Fibroblast of skin of scalp (primary cell): ENCODE results near the gene SSRP1.
"Not testable (repeated sequence)": the region's sequence is repeated elsewhere in the genome, so short reads cannot be mapped to it uniquely, and the experiment has no call there.

ENCODE experiments used
- DNase-seq: peaks from one replicate; pipeline ENCODE4 v3.0.0-alpha.2; 2013

Gene SSRP1

DNA sequence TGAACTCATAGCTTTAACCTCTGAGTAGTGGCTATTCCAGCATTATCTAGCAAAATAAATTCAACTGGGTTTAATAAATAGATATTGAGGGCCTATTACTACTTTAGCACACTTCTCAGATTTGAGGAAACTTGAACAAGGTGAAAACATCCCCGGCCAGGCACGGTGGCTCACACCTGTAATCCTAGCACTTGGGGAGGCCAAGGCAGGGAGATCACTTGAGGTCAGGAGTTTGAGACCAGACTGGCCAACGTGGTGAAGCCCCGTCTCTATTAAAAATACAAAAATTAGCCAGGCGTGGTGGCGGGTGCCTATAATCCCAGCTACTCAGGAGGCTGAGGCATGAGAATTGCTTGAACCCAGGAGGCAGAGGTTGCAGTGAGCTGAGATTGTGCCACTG, 1.2 kb upstream of the SSRP1 start:
- DNase-seq: not testable (repeated sequence)

DNA sequence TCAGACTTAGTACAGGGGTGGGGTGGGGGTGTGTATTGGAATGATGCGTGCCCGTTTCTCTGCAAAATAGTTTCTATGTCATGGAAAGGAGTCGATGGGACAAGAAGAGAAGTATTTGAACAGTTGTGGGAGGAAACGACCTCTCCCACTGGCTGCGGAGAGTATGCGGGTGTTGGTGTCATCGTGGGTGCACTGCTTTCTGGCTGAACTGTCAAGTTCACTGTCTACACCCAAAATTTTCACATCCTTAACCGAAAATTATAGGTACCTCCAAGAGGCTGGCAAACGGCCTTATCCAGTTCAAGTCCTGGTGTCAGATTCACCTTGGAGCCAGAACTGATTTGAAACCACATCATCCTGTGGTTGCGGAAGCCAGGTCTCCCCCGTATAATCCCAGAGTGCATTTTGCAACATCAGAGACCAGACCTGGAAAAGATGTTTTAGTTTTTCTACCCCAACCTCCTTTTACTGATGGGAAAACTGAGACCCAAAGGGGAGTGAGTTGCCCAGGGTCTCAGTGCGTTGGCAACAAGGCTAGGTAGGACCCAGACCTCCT, 497 bp upstream of the SSRP1 start:
- DNase-seq: no peak

DNA sequence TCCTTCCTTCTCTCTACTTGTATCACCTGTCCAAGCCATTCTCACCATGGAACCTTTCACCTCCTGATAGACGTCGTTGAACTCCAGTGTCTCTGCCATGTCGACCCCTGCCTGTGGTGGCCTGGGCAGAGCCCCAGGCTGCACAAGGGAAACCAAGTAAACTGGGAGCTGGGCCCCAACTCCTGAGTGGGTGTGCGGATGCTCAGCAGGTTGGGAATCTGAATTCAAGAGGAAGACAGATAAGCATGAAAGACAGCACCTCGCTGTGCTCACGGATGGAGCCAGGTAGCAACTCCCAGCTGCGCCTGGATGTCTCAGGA, 709 bp downstream of the SSRP1 start:
- DNase-seq: no peak

DNA sequence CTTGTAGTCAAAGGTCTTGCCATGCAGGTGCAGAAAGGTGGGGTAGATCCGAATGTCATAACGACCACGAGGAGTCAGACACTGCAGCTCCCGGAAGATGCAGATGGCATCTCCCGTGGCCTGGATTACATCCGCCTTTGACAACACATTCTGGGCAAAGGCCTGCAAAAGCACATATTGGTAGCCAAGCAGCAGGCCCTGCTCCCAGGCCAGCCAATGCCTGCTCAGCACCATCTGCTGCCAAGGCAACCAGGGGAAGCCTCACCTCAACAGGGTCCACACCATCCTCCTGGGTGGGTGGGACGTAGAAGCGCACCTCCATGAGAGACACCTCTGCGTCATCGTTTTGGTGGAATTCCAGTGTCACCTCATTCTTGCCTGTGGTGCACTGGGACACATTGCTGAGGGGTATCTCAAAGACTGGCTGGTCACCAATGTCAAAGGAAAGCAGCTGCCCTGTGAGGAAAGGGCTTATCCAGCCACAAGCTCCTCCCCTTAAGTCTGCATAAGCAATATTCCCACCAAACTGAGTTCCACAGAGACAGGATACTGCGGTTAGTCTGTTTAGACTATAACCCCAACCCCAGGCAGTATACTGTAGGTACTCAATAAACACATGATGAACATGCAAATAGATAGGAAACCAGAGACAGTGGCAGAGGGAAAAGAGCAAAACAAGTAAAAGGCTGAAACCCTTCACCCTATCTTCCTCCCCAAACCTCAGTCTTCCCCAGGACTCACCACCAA, 2.8 kb downstream of the SSRP1 start:
- DNase-seq: no peak

DNA sequence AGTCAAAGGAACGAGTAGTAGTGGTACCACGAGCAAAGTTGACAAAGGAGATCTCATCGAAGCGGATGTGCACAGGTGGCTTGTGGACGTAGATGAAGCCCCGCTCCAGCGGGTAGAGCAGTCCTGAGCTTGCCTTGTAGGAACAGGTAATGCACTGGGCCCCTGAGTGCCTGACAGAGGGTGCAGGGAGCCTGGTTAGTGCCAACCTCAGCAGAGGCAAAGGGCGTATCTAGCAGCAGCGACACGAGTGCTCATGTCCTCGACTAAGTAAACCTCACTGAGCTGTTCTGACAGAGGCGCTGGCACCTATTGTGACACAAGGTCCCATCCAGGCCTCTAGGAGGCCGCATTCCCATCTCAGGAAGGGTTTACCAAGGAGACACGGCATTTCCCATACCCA, 4.0 kb downstream of the SSRP1 start:
- DNase-seq: no peak

DNA sequence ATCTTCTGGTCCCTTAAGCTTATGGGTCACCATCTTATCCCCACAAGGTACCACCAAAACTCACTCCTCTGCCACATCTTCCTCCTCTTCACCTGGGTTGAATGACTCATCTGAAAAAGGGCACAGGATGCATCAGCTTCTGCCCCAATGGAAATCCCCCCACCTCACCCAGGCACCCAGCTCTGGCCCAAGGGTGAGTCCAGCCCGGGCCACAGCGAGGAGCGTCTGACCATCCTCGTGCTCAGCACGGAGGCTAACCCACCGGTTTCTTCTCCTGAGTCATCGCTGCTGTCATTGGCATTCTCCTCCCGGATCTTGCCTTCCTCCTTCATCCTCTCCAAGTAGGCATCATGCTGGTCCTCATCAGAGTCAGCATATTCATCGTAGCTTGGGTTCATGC, 5.7 kb downstream of the SSRP1 start:
- DNase-seq: no peak

DNA sequence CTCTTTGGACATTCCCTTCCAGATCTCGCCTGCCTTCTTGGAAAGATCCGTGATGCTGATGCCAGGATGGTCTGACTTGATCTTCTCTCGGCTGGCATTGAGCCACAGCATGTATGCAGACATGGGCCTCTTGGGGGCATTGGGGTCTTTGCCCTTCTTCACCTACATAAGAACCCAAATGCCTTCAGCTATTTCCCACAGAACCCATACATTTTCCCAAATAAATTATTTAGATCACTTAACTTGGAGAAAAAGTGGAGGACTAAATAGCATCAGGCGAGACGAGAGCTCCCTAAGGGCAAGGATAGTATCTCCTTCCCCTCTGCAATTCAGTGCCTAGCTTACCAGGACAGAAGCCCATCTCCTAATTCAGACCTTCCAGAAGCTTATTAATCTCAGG, 8.0 kb downstream of the SSRP1 start:
- DNase-seq: no peak

DNA sequence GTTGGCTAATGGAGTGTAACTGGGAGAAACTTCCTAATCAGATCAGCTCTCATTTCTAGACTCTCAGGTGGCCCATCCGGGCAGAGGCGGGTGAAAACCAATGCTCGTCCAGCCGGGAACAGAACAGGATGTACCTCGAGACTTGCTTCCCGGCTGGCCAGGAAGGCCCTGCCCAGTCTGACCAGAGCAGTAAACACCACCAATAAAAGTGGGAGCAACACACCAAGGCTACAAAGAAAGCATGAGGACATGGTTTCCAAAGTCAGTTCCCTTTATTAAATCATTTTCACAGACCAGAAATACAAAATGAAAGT, 10.0 kb downstream of the SSRP1 start:
- no peak for DNase-seq

DNA sequence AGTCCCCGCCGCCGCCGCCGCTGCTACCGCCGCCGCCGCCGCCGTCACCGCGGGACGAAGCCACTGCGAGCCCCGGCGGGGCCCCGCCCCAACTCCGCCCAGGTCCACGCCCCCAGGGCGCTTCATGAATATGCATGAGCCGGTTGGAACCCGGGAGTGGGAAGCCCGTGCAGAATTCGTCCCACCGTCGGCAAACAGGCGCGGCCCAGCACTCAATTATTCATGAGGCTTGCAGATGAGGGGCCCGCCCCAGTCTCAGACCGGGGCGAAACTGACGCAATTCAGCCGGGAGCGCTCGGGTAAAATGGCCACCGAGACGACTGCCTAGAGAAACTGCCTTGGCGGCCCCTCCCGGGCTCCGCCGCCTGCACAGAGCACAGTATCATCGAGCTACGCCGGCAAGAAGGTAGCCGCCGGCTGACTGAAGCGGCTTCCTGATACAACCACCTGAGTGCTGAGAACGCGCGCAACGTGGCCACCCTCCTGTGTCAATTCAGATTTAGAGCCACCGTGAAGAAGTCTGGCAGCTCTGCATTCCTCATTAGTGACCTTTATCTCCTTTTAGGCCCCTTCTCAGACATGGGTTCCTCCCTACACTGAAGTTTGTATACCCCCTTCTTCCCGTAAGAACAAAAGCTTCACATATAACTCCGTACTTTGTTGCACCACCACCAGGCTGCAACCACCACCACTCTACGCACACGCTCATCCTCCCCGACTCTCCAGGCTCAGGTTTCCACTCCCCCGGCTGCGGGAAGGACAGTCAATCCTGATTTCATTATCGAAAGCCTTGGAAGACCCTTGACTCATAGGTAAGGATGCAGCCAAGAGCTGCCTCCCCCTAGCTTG, 10.6 kb downstream of the SSRP1 start, which contains the start of gene TNKS1BP1:
Gene TNKS1BP1 (minus strand): TSS at position 67 of the 849 bp plus-strand sequence. CDS start 3,067 bp downstream, outside the sequence.
- peak; percentile 99 for DNase-seq

DNA sequence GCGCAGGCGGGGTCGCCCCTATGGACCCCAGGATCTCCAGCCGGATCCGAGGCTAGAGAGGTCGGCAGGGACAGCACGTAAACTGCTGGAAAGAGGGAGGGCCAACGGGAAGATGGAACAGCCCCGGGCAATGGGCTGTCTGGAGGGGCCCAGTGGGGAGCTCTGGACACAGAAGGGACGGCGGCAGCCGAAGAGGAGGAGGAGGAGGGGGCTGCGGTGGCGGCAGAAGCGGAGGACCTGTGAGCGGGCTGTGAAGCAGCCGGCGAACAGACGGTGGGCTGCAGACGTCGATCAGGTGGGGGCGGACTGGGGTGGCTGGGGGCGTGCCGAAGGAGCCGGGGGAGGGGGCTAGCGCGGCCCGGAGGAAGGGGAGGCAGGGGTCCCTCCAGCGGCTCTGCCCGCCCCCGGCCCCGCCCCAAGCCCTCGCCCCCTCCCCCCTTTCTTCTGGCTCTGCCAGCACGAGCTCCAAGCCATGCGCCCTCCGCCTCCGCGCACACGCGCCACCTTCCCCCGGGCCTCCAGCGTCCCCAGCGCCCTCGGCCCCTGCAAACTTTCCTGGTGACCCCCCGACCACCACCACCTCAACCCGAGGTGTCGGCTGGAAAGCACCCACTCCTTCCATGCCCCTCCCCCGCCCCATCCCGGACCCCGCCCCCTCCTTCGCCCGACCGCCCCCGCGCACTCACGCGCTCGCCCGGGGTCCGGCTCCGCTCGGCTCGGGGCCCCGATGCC, 11.4 kb downstream of the SSRP1 start:
- DNase-seq: peak; percentile 70

DNA sequence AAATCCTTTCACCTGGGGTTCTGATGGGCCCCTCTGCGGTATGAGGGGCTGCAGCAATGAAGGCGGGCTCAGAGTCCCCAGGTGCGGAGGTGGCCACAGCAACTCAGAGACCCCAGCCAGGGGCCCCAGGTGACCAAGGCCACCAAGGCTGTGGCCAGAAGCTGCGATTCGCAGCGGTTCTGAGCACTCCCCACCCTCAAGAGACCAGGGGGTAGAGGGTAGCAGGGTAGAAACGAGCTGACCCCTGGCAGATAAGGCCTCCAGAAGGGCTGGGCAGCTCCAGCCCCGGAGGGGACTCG, 11.9 kb downstream of the SSRP1 start:
- DNase-seq: no peak

DNA sequence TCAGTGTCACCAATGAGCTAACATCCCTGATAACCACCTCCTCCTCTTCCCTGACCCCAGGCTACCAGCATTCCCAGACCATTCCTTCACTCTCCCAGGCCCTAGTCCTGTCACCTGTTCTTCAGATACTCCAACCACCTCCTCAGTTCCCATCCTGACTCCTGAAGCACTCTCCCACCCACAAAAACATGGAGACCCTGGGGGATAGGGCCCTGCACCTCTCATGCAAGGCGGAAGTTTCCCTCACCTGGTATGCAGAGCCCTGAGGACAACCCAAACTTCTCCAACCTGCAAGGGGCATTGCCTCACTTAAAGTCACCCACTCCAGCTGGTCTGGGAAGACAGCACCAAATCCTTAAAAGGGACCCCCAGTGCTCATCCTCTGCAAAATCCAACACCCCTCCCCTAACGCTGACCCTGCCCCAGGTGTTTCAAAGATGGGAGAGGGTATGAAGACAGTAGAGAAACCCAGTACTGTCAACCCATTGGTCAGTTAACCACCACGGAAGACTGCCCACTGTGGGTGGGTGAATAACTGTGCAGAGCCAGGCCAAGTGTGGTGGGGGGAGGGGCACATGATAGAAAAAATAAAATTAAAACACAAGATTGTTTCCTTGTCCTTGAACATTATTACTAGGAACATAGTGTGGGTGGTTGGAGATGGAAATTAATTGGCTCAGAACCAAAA, 12.4 kb downstream of the SSRP1 start:
- DNase-seq: peak; percentile 38

DNA sequence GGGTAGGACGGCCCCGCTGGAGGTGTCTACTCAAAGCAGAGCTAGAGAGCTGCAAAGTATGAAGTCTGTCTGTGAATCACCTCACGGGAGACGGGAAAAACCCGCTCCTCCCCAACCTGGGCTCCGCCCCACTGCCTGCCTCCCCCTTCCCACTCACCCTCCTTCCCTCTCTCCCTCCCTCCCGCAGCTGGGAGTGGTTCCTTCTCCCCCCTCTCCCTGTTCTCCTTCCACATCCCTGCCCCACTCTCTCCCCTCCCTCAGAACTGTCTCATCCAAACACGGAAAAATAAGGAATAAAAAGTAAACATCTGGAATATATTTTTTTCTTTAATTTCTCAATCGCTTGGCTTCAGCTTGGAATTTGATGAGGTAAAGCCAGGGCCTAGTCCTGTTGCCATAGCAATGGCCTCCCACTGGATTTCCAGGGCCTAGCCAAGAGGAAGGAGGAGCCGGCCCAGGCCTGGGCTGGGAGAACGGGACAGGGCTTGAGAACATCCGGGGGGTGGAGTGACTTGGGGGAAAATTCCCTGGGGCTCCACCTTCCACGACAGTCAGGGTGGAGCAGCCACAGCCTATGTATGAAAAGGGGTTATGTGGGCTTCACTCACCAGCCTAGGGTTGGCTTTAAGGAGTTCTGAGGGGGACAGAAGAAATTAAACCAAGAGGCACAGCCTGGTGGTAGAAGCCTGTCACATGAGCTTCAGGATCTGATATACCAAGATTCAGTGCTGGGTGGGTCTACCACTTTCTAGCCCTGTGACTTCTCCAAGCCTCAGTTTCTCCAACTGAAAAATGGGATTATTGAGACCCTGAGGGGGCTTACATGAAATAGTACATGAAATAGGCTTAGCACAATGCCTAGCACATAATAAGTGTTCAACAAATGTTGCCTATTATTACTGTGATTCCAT, 13.2 kb downstream of the SSRP1 start:
- peak; percentile 99 for DNase-seq

DNA sequence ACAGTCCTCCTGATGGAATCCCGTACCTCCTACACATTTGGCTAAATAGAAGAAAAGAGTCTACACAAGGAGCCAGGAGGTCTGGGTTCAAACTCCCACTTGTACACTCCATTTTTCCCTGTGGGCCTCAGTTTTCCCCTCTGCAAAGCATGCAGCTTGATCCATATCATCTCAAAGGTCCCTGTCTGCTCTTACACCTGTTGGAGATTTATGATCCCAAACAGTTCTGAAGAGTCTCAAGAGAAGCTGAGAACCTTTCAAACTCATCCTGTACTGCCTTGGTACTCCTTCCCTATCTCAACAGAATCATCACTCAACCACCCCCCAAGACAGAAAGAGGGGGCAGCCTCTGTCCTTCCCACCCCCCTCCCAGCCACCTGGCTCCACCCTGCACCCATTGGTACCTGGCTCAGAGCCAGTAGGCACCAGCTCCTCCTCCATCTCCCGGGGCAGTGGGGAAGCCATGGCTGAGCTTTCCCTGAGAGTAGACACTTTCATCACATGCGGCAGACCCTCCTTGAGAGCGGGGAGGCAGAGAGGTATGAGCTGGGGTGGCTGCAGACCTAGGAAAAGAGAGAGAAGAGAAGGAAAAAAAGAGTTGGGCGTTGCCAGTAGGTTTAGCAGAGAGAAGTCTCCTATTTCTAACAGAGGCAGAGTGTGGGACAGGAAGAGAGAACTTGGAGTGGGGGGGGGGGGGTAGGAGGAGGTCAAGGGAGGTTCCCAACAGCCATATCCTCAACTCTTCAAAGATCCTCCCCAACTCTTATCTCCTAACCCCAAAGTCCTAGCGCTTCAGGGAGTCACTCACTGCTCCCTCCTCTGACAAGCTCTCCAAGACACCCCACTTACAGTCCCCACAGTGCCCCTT, 14.1 kb downstream of the SSRP1 start:
- no peak for DNase-seq

DNA sequence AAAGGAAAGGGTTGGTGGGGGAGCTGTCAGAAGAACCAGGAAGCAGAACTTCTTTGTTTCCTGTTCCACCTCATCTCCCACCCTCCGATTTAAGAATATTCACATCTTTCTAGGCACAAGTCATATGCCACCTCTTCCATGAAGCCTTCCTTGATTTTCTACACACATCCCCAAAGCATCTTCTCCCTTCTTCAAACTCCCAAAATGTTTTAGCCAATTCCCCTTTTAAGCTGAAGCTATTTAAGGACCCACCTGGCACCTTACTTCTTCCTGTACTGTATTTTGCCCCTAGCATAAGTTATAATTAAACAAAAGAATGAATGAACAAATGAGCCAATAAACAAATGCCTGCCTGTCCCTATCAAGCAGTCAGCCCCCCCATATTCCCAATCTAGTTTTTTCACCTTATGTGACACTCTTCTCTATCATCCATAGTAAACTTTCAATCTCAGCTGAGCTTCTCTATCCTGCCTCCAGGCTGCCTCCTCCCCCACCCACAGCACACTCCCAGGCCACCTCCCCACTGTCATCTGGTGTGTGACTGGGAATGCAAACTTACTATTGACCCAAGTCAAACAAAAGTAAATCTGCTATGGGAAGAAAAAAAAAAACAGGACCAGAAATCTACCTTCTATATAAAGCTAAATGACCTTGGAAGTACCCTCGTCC, 14.8 kb downstream of the SSRP1 start:
- DNase-seq: no peak

DNA sequence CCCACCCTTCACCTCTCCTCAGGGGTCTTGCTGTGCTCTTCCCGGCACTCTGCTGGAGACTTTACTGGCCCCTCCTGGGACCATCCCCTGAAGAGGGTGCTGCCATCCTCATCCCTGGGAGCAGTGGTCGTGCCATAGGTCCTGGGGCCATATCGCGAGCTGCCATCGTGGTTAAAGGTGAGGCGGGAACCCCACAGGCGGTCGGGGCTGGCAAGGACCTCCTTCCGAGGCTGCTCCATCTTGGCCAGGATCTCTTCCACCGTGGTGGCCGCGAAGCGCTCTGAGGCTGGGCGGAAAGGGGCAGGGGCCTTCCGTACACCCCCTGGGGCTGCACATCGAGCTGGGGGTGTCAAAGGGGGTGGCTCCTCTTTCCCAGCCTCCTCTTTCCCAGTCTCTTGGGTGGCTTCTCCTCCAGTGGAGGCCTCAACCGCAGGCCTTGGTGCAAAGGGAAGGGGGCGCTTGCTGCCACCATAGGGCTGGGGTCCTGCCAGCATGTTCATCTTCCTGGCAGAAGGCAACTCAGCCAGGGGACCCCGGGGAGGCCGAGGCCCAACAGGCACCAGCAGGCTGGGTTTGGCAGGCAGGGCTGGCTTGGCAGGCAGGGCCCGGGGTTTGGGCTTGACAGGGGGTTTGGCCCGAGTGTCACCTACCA, 15.5 kb downstream of the SSRP1 start:
- DNase-seq: no peak

DNA sequence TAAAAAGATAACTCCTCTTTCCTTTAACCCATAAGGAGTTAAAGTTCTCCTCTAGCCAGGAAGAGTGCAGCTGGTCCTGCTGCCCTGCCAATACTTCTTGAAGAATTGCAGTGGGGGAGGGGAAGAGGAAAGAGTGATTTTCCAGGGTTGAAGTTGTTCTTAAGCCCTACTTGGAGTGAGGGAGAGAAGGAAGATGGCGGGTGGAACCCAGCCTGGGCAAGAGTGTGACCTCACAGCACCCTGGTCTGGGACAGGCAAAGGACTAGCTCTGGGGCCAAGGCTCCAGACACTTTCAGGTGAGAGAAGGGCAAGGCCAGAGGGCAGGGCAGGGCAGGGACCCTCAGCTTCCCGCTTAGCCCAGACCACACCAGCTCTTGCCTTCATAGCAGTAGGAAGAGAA, 17.5 kb downstream of the SSRP1 start:
- DNase-seq: no peak

DNA sequence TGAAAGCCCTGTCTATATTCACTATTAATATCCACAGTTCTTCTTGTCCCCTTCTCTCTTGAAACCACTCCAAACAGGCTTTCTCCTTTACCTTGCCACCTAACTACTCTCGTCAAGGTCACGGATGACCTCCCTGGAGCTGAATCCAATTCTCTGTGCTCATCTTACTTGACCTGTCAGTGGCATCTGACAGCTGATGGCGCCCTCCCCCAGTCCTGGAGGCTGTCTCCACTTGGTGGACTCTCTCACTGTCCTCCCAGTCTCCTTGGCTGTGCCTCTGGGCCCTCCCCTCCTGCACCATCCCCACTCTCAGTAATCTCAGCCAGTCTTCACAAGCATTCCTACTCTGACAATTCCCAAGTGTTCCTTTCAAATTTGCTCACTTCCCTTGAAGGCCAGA, 19.7 kb downstream of the SSRP1 start:
- no peak for DNase-seq

DNA sequence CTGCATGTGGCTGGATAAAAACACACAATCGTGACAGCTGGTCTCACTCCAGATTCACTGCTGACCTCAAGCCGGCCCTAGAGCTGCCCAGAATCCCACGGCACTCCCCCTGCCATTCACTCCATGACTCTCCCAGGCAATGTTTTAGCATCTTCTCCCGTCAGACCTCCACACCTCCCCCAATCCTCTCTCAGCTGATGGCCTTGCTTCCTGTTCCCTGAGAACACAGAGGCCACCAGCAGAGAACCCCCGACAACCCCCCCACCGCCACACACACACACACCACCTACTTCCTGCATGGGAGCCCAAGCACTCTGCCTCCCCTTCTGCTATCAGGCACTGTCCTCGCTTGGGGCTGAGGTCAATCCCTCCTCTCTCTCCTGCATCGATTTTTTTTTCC, 20.2 kb downstream of the SSRP1 start:
- DNase-seq: peak; percentile 78
